ENCODE measurements around the gene ART4.
A peak's percentile ranks its signal among the peaks of the same experiment; 100 is the strongest.

The ART4 gene

DNA sequence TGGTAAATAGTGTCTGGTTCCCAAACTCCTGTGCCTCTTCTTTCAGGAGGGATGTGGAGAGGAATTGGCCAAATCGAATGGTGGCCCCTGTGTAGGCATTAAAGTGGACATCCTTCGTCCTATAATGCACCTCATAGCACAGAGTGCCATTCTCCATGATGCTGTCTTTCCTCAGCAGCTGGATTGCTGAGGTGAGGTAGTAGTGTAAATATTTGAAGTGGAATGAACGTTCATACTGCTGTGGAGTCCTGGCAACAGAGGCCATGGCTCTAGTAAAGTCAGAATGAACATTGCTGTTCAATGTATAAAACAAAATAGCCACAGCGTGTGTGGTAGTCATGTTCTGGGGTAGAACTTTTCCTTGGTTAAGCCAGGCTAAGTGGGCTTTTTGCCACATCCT, 2.7 kb downstream of the ART4 start:
- no peak for ATAC-seq
- TF ChIP-seq, protein P1, sequence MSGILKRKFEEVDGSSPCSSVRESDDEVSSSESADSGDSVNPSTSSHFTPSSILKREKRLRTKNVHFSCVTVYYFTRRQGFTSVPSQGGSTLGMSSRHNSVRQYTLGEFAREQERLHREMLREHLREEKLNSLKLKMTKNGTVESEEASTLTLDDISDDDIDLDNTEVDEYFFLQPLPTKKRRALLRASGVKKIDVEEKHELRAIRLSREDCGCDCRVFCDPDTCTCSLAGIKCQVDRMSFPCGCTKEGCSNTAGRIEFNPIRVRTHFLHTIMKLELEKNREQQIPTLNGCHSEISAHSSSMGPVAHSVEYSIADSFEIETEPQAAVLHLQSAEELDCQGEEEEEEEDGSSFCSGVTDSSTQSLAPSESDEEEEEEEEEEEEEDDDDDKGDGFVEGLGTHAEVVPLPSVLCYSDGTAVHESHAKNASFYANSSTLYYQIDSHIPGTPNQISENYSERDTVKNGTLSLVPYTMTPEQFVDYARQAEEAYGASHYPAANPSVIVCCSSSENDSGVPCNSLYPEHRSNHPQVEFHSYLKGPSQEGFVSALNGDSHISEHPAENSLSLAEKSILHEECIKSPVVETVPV (CRISPR knock-in tag; IDR thresholded peaks at IDR 0.05): no peak
- TF ChIP-seq, protein P2, sequence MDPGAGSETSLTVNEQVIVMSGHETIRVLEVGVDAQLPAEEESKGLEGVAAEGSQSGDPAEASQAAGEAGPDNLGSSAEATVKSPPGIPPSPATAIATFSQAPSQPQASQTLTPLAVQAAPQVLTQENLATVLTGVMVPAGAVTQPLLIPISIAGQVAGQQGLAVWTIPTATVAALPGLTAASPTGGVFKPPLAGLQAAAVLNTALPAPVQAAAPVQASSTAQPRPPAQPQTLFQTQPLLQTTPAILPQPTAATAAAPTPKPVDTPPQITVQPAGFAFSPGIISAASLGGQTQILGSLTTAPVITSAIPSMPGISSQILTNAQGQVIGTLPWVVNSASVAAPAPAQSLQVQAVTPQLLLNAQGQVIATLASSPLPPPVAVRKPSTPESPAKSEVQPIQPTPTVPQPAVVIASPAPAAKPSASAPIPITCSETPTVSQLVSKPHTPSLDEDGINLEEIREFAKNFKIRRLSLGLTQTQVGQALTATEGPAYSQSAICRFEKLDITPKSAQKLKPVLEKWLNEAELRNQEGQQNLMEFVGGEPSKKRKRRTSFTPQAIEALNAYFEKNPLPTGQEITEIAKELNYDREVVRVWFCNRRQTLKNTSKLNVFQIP (CRISPR knock-in tag; IDR thresholded peaks at IDR 0.05; ENCODE audit: borderline replicate concordance, low read depth): no peak
- TF ChIP-seq TCF4 (CRISPR knock-in tag; IDR thresholded peaks at IDR 0.05; ENCODE audit: borderline replicate concordance): no peak
- TF ChIP-seq TOX (CRISPR knock-in tag; IDR thresholded peaks at IDR 0.05; ENCODE audit: borderline replicate concordance): no peak
- no peak for TF ChIP-seq ESRRG (CRISPR knock-in tag; IDR thresholded peaks at IDR 0.05)
- TF ChIP-seq ZFP30 (CRISPR knock-in tag; IDR thresholded peaks at IDR 0.05): no peak
- TF ChIP-seq CSDC2 (CRISPR knock-in tag; IDR thresholded peaks at IDR 0.05): no peak
- no peak for TF ChIP-seq OSR1 (CRISPR knock-in tag; IDR thresholded peaks at IDR 0.05)
- no peak for TF ChIP-seq SNAI2 (CRISPR knock-in tag; IDR thresholded peaks at IDR 0.05)
- TF ChIP-seq, protein P3, sequence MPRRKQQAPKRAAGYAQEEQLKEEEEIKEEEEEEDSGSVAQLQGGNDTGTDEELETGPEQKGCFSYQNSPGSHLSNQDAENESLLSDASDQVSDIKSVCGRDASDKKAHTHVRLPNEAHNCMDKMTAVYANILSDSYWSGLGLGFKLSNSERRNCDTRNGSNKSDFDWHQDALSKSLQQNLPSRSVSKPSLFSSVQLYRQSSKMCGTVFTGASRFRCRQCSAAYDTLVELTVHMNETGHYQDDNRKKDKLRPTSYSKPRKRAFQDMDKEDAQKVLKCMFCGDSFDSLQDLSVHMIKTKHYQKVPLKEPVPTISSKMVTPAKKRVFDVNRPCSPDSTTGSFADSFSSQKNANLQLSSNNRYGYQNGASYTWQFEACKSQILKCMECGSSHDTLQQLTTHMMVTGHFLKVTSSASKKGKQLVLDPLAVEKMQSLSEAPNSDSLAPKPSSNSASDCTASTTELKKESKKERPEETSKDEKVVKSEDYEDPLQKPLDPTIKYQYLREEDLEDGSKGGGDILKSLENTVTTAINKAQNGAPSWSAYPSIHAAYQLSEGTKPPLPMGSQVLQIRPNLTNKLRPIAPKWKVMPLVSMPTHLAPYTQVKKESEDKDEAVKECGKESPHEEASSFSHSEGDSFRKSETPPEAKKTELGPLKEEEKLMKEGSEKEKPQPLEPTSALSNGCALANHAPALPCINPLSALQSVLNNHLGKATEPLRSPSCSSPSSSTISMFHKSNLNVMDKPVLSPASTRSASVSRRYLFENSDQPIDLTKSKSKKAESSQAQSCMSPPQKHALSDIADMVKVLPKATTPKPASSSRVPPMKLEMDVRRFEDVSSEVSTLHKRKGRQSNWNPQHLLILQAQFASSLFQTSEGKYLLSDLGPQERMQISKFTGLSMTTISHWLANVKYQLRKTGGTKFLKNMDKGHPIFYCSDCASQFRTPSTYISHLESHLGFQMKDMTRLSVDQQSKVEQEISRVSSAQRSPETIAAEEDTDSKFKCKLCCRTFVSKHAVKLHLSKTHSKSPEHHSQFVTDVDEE (CRISPR knock-in tag; IDR thresholded peaks at IDR 0.05): no peak
- TF ChIP-seq ZC3H10 (CRISPR knock-in tag; IDR thresholded peaks at IDR 0.05): no peak

DNA sequence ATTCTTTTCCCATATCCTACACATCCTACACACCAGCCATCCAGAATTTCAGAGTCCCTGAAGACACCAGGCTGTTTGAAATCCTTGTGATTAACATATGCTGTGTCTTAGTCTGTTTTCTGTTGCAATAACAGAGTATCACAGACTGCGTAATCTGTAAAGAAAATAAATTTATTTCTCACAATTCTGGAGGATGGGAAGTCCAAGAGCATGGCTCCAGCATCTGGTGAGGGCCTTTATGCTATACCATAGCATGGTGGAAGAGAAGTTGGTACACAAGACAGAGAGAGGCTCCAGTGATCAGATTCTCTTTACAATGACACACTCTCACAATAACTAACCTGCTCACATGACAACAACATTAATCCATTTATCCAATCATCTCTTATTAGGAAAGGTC, 4.1 kb downstream of the ART4 start:
- no peak for ATAC-seq
- TF ChIP-seq TOX (CRISPR knock-in tag; IDR thresholded peaks at IDR 0.05; ENCODE audit: borderline replicate concordance) (no peak), ISL1 (CRISPR knock-in tag; IDR thresholded peaks at IDR 0.05) (no peak), RARB (CRISPR knock-in tag; IDR thresholded peaks at IDR 0.05) (no peak)
- TF ChIP-seq, protein P1 (CRISPR knock-in tag; IDR thresholded peaks at IDR 0.05): no peak

DNA sequence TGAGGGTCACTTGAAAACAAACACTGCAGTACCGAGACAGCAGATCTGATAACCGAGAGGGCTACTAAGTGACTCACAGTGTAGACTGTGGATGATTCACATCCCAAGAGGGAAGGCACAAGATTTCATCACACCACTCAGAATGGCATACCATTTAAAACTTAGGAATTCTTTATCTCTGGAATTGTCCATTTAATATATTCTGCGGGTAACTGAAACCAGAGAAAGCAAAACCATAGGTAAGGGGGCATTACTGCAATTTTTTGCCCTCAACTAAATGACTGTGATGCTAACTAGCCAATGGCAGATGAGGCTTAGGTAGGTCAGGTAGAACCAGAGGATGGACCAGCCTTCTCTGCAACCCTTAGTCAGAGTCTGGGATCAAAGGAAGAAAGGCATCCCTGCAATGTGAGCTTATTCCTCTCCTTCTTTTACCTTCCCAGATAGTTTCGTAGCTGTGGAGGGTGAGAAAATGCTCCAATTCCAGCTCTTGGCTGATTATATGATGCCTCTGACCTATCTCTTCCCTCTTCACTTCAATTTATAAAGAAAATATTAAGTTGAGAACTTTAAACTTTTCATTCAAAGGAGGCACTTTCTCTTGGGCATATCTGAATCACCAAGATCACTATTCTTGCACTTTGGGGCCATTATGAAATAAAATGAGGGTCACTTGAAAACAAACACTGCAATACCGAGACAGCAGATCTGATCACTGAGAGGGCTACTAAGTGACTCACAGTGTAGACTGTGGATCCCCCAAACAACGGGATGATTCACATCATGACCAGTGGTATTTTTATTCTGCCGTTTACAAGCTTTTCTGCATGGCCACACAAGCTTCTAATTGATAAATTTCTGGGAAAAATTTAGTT, 6.8 kb downstream of the ART4 start:
- 0 out of 2 replicates have a peak, but pooled peaks have one; percentile 58 for TF ChIP-seq CSDC2 (CRISPR knock-in tag; IDR thresholded peaks at IDR 0.05)
- peak; percentile 95 for TF ChIP-seq ISL1 (CRISPR knock-in tag; IDR thresholded peaks at IDR 0.05)
- no peak for TF ChIP-seq BACH2 (CRISPR knock-in tag; IDR thresholded peaks at IDR 0.05; ENCODE audit: borderline replicate concordance)
- 0 out of 2 replicates have a peak, but pooled peaks have one; percentile 72 for TF ChIP-seq GLIS3 (CRISPR knock-in tag; IDR thresholded peaks at IDR 0.05)
- TF ChIP-seq, protein P1 (CRISPR knock-in tag; IDR thresholded peaks at IDR 0.05): no peak
- TF ChIP-seq, protein P4, sequence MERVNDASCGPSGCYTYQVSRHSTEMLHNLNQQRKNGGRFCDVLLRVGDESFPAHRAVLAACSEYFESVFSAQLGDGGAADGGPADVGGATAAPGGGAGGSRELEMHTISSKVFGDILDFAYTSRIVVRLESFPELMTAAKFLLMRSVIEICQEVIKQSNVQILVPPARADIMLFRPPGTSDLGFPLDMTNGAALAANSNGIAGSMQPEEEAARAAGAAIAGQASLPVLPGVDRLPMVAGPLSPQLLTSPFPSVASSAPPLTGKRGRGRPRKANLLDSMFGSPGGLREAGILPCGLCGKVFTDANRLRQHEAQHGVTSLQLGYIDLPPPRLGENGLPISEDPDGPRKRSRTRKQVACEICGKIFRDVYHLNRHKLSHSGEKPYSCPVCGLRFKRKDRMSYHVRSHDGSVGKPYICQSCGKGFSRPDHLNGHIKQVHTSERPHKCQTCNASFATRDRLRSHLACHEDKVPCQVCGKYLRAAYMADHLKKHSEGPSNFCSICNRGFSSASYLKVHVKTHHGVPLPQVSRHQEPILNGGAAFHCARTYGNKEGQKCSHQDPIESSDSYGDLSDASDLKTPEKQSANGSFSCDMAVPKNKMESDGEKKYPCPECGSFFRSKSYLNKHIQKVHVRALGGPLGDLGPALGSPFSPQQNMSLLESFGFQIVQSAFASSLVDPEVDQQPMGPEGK (CRISPR knock-in tag; IDR thresholded peaks at IDR 0.05; ENCODE audit: borderline replicate concordance): 0 out of 2 replicates have a peak, but pooled peaks have one; percentile 18
- 0 out of 2 replicates have a peak, but pooled peaks have one; percentile 46 for TF ChIP-seq ZFP3 (CRISPR knock-in tag; IDR thresholded peaks at IDR 0.05)
- no peak for TF ChIP-seq ZC3H10 (CRISPR knock-in tag; IDR thresholded peaks at IDR 0.05)
- ATAC-seq: peak; percentile 95

All from SK-N-SH treated with all-trans-retinoic acid at 6 μM for 48 hours (cell line).